NB4 (cell line): ENCODE data around the gene USH1C.

Source experiments
- CTCF ChIP-seq: IDR thresholded peaks from one replicate; pipeline ENCODE4 v1.5.1; 2012; ENCODE audit warnings: low read depth, low read length
- POLR2A ChIP-seq: IDR thresholded peaks from 2 replicates; pipeline ENCODE4 v1.6.1; 2011; ENCODE audit warnings: mild to moderate bottlenecking; ENCODE audit not compliant: insufficient read length; ENCODE audit errors: extremely low read depth

DNA sequence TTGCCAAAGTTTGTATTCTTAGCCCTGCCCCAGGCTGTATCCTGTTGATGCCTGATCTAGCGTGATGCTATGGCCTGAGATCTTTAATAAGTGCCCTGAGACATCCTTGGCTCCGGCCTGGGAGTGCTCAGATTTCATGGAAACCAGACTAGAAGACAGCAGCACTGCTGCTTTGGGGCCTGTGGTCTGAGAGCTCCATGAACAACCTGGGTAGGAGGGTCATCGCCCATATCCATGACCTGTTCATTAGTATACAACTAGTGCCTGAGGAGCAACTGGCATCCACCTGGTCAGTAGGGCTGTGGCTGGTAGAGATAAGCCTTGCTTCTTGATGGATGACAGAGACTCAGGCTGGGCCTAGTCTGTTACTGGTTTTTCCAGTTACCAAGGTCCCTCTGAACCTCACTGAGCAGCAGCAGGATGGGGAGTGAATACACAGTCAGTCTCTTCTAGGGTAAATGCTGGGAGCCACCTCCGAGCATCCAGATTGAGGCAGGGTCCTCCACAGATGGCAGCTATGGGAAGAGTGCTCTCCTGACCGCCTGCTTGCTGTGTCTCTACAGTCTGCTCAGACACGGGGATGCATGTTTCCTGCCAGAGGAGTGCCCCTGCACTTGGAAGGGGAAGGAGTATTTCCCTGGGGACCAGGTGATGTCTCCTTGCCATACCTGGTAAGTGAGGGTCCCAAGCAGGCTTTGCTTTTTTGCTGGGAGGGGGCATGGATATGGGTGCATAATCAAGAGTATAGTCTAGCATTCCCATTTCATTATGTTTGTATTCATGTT lies 41.9 kb upstream of the USH1C start:
- TF ChIP-seq CTCF (no peak), POLR2A (no peak)
